Immature natural killer cell (primary cell): ENCODE measurements around the gene RBFOX2. TPM values are rescaled to one million over a fixed set of nuclear protein-coding genes. Genes with fewer than 3 reads are reported as not detected.

Experiments used
- DNase-seq, 3 donors: peaks; one replicate each; pipeline ENCODE4 v3.0.0; 2022; ENCODE audit warnings: mixed read lengths in 1 of 3
- H3K27ac Mint-ChIP-seq, 6 donors: one replicate each; pipeline ENCODE4 v1.8.0; 2020; ENCODE audit warnings: mixed read lengths in 6 of 6, mild to moderate bottlenecking in 5 of 6, inconsistent platforms in 4 of 6, moderate library complexity in 3 of 6
- H3K27me3 Mint-ChIP-seq, 3 donors: one replicate each; pipeline ENCODE4 v1.8.0; 2020 to 2021; ENCODE audit warnings: low read depth in 3 of 3, mild to moderate bottlenecking in 3 of 3, mixed read lengths in 3 of 3, moderate library complexity in 3 of 3, inconsistent platforms in 1 of 3
- H3K36me3 Mint-ChIP-seq, 3 donors: one replicate each; pipeline ENCODE4 v1.8.0; 2020; ENCODE audit warnings: mixed read lengths in 3 of 3, inconsistent platforms in 2 of 3, mild to moderate bottlenecking in 2 of 3
- H3K4me1 Mint-ChIP-seq, 2 donors: one replicate each; pipeline ENCODE4 v1.8.0; 2020; ENCODE audit warnings: inconsistent platforms in 2 of 2, mild to moderate bottlenecking in 2 of 2, mixed read lengths in 2 of 2, moderate library complexity in 1 of 2
- H3K4me3 Mint-ChIP-seq, 5 donors: one replicate each; pipeline ENCODE4 v1.8.0; 2020; ENCODE audit warnings: mild to moderate bottlenecking in 5 of 5, mixed read lengths in 5 of 5, inconsistent platforms in 3 of 5, moderate library complexity in 3 of 5
- H3K9me3 Mint-ChIP-seq, 6 donors: one replicate each; pipeline ENCODE4 v1.8.0; 2020; ENCODE audit warnings: mild to moderate bottlenecking in 6 of 6, mixed read lengths in 6 of 6, inconsistent platforms in 4 of 6, moderate library complexity in 3 of 6
- polyA plus RNA-seq, 3 donors: library from polyadenylated mRNA; unstranded; fragments of 300-500 nt; fragmentation: Illumina TruSeq; gene quantifications; one replicate each; pipeline ENCODE4 v1.2.3, GENCODE V29; 2021

RBFOX2 gene
- polyA plus RNA-seq, 3 donors from 2014 or later = 1.2 to 1.9 TPM; not detected in 1

- Mint-ChIP-seq H3K27me3 (peaks cover 0 to 9% (median 1%) of the 10 kb centered on the region in 3 donors), H3K4me3 (no peak overlapping the region), H3K36me3 (no peaks in the 10 kb centered on the region), H3K27ac (no peak overlapping the region), H3K4me1 (no peaks in the 10 kb centered on the region), H3K9me3 (peaks cover 0 to 1% (median 0%) of the 10 kb centered on the region in 6 donors)
- no peak for DNase-seq
Measured at GRCh38 chr22:35766654-35767580, 261.7 kb downstream of the RBFOX2 start.

GRCh38 chr22:35761037-35761436 is 267.6 kb downstream of the RBFOX2 start:
- no peak for DNase-seq
- H3K4me3 Mint-ChIP-seq = no peak overlapping the region
- peaks cover 0 to 3% (median 0%) of the 10 kb centered on the region in 3 donors for H3K27me3 Mint-ChIP-seq

GRCh38 chr22:35758394-35758793 is 270.2 kb downstream of the RBFOX2 start:
- Mint-ChIP-seq H3K36me3 (no peaks in the 10 kb centered on the region), H3K27me3 (peaks cover 0 to 3% (median 0%) of the 10 kb centered on the region in 3 donors), H3K9me3 (no peaks in the 10 kb centered on the region), H3K27ac (no peak overlapping the region), H3K4me3 (no peak overlapping the region), H3K4me1 (no peaks in the 10 kb centered on the region)
- DNase-seq = no peak

More at GRCh38 chr22:35761037-35761436, 267.6 kb downstream of the RBFOX2 start:
- no peaks in the 10 kb centered on the region for H3K4me1 Mint-ChIP-seq
- no peaks in the 10 kb centered on the region for H3K9me3 Mint-ChIP-seq
- no peak overlapping the region for H3K27ac Mint-ChIP-seq
- H3K36me3 Mint-ChIP-seq = no peaks in the 10 kb centered on the region

- H3K27ac Mint-ChIP-seq = no peak overlapping the region
- no peak overlapping the region for H3K4me3 Mint-ChIP-seq
- H3K27me3 Mint-ChIP-seq = peaks cover 0 to 3% (median 2%) of the 10 kb centered on the region in 3 donors
- DNase-seq = no peak
- H3K9me3 Mint-ChIP-seq = no peaks in the 10 kb centered on the region
- H3K4me1 Mint-ChIP-seq = no peaks in the 10 kb centered on the region
- no peaks in the 10 kb centered on the region for H3K36me3 Mint-ChIP-seq
Measured at GRCh38 chr22:35756722-35757121, 271.9 kb downstream of the RBFOX2 start.

GRCh38 chr22:35754761-35755160 is 273.9 kb downstream of the RBFOX2 start:
- no peak overlapping the region for H3K27ac Mint-ChIP-seq
- no peak for DNase-seq

GRCh38 chr22:35752863-35753189 is 275.8 kb downstream of the RBFOX2 start:
- Mint-ChIP-seq H3K36me3 (no peaks in the 10 kb centered on the region), H3K27me3 (peaks cover 0 to 2% (median 0%) of the 10 kb centered on the region in 3 donors), H3K4me3 (no peak overlapping the region), H3K4me1 (no peaks in the 10 kb centered on the region), H3K9me3 (no peaks in the 10 kb centered on the region), H3K27ac (no peak overlapping the region)
- DNase-seq = no peak

More at GRCh38 chr22:35754761-35755160, 273.9 kb downstream of the RBFOX2 start:
- H3K4me1 Mint-ChIP-seq = no peaks in the 10 kb centered on the region
- H3K9me3 Mint-ChIP-seq = no peaks in the 10 kb centered on the region
- H3K4me3 Mint-ChIP-seq = no peak overlapping the region
- H3K36me3 Mint-ChIP-seq = no peaks in the 10 kb centered on the region
- H3K27me3 Mint-ChIP-seq = peaks cover 0 to 2% (median 0%) of the 10 kb centered on the region in 3 donors

- H3K4me1 Mint-ChIP-seq = no peaks in the 10 kb centered on the region
- H3K4me3 Mint-ChIP-seq = no peak overlapping the region
- H3K27me3 Mint-ChIP-seq = peaks cover 0 to 2% (median 0%) of the 10 kb centered on the region in 3 donors
- no peaks in the 10 kb centered on the region for H3K9me3 Mint-ChIP-seq
- no peak overlapping the region for H3K27ac Mint-ChIP-seq
- DNase-seq = no peak
- H3K36me3 Mint-ChIP-seq = no peaks in the 10 kb centered on the region
Measured at GRCh38 chr22:35752006-35752862, 276.4 kb downstream of the RBFOX2 start.

- Mint-ChIP-seq H3K9me3 (no peaks in the 10 kb centered on the region), H3K36me3 (peaks cover 0 to 4% (median 0%) of the 10 kb centered on the region in 3 donors), H3K4me3 (no peak overlapping the region), H3K27ac (no peak overlapping the region), H3K27me3 (peaks cover 0 to 2% (median 0%) of the 10 kb centered on the region in 3 donors), H3K4me1 (no peaks in the 10 kb centered on the region)
- no peak for DNase-seq
Measured at GRCh38 chr22:35749808-35750207, 278.8 kb downstream of the RBFOX2 start.

GRCh38 chr22:35746946-35747703 is 281.5 kb downstream of the RBFOX2 start:
- H3K4me1 Mint-ChIP-seq = no peaks in the 10 kb centered on the region
- H3K4me3 Mint-ChIP-seq = no peak overlapping the region
- H3K36me3 Mint-ChIP-seq = peaks cover 0 to 4% (median 0%) of the 10 kb centered on the region in 3 donors
- DNase-seq = no peak
- peaks cover 0 to 3% (median 0%) of the 10 kb centered on the region in 3 donors for H3K27me3 Mint-ChIP-seq
- no peaks in the 10 kb centered on the region for H3K9me3 Mint-ChIP-seq
- H3K27ac Mint-ChIP-seq = no peak overlapping the region

- no peak overlapping the region for H3K4me3 Mint-ChIP-seq
- peaks cover 0 to 4% (median 0%) of the 10 kb centered on the region in 3 donors for H3K36me3 Mint-ChIP-seq
- H3K27me3 Mint-ChIP-seq = peaks cover 0 to 3% (median 0%) of the 10 kb centered on the region in 3 donors
- H3K4me1 Mint-ChIP-seq = no peaks in the 10 kb centered on the region
- no peaks in the 10 kb centered on the region for H3K9me3 Mint-ChIP-seq
- no peak for DNase-seq
- no peak overlapping the region for H3K27ac Mint-ChIP-seq
Measured at GRCh38 chr22:35746248-35746647, 282.4 kb downstream of the RBFOX2 start.

GRCh38 chr22:35743326-35743860 is 285.2 kb downstream of the RBFOX2 start:
- no peaks in the 10 kb centered on the region for H3K9me3 Mint-ChIP-seq

GRCh38 chr22:35742342-35743100 is 286.1 kb downstream of the RBFOX2 start:
- no peak overlapping the region for H3K27ac Mint-ChIP-seq
- peaks cover 0 to 6% (median 2%) of the 10 kb centered on the region in 3 donors for H3K27me3 Mint-ChIP-seq
- no peaks in the 10 kb centered on the region for H3K4me1 Mint-ChIP-seq
- peaks cover 0 to 4% (median 0%) of the 10 kb centered on the region in 3 donors for H3K36me3 Mint-ChIP-seq
- no peak overlapping the region for H3K4me3 Mint-ChIP-seq
- DNase-seq = no peak
- no peaks in the 10 kb centered on the region for H3K9me3 Mint-ChIP-seq

More at GRCh38 chr22:35743326-35743860, 285.2 kb downstream of the RBFOX2 start:
- Mint-ChIP-seq H3K27ac (no peak overlapping the region), H3K4me1 (no peaks in the 10 kb centered on the region), H3K27me3 (peaks cover 0 to 3% (median 0%) of the 10 kb centered on the region in 3 donors), H3K36me3 (peaks cover 0 to 4% (median 0%) of the 10 kb centered on the region in 3 donors), H3K4me3 (no peak overlapping the region)
- DNase-seq = no peak
